Cardiac fibroblast (primary cell): ENCODE results near the gene LRP1B.

Experiments used
- DNase-seq, 2 donors: peaks; one replicate each; pipeline versions ENCODE4 v3.0.0 to v3.0.0-alpha.2; 2010; ENCODE audit warnings: low read depth in 2 of 2
- H3K4me3 ChIP-seq, 2 donors: replicated peaks in 1 of 2; 1 replicate in 1 of 2; 2 replicates in 1 of 2; pipeline ENCODE4 v1.5.1; 2011; ENCODE audit warnings: low read depth in 2 of 2, low read length in 2 of 2, mild to moderate bottlenecking in 2 of 2, moderate library complexity in 1 of 2
- CTCF ChIP-seq: IDR thresholded peaks from one replicate; pipeline ENCODE4 v1.5.1; 2011; ENCODE audit warnings: low read depth, mild to moderate bottlenecking, low read length, inconsistent platforms

The LRP1B gene

GRCh38 chr2:141105763-141106162, 1025.1 kb downstream of the LRP1B start:
- no peak overlapping the region for H3K4me3 ChIP-seq
- no peak for DNase-seq

GRCh38 chr2:141103216-141103615, 1027.6 kb downstream of the LRP1B start:
- no peak for TF ChIP-seq CTCF
- no peak for DNase-seq
- H3K4me3 ChIP-seq, result no peak overlapping the region

More at GRCh38 chr2:141105763-141106162, 1025.1 kb downstream of the LRP1B start:
- TF ChIP-seq CTCF, result no peak

GRCh38 chr2:141079231-141079630, 1051.6 kb downstream of the LRP1B start:
- H3K4me3 ChIP-seq, result no peak overlapping the region
- no peak for DNase-seq
- TF ChIP-seq CTCF, result no peak

- H3K4me3 ChIP-seq, result no peak overlapping the region
- TF ChIP-seq CTCF, result no peak
- DNase-seq, result no peak
These were observed 1055.1 kb downstream of the LRP1B start for GRCh38 chr2:141075753-141076152.

- no peak for TF ChIP-seq CTCF
- H3K4me3 ChIP-seq, result no peak overlapping the region
- no peak for DNase-seq
These were observed 1062.6 kb downstream of the LRP1B start for GRCh38 chr2:141068053-141068682.

GRCh38 chr2:141065042-141065441, 1065.8 kb downstream of the LRP1B start:
- DNase-seq, result no peak
- no peak overlapping the region for H3K4me3 ChIP-seq
- TF ChIP-seq CTCF, result no peak

GRCh38 chr2:141063406-141063805, 1067.4 kb downstream of the LRP1B start:
- no peak for DNase-seq
- no peak for TF ChIP-seq CTCF
- H3K4me3 ChIP-seq, result no peak overlapping the region
